Ovary (tissue), 9 donors: Measurements from ENCODE around the gene GFRA1. TPM values are rescaled to one million over a fixed set of nuclear protein-coding genes. Genes with fewer than 3 reads are reported as not detected.

ENCODE experiments used
- DNase-seq, 5 donors: peaks; one replicate each; pipeline ENCODE4 v3.0.0-alpha.2; 2019 to 2020
- H3K27ac ChIP-seq, 2 donors: fragments of 200-600 bp; one replicate each; pipeline versions ENCODE4 v1.5.1 to v1.8.0; 2019 to 2022
- H3K27me3 ChIP-seq: fragments of 200-600 bp; one replicate; pipeline ENCODE4 v1.8.0; 2022
- H3K36me3 ChIP-seq: fragments of 200-600 bp; sonication (generic); one replicate; pipeline ENCODE4 v1.5.1; 2019
- H3K4me1 ChIP-seq: one replicate; pipeline ENCODE4 v1.8.1; 2013; ENCODE audit warnings: mild to moderate bottlenecking, moderate library complexity; ENCODE audit not compliant: insufficient read depth
- H3K4me3 ChIP-seq: fragments of 200-600 bp; sonication (generic); one replicate; pipeline ENCODE4 v1.5.1; 2017
- H3K9me3 ChIP-seq, 2 donors: fragments of 200-600 bp in 1 of 2; sonication (generic) in 1 of 2; one replicate each; pipeline versions ENCODE4 v1.5.1 to v1.8.1; 2013 to 2019; ENCODE audit warnings: mild to moderate bottlenecking in 1 of 2, moderate library complexity in 1 of 2
- CTCF ChIP-seq, 3 donors: fragments of 450-650 bp in 2 of 3; fragments of 200-600 bp in 1 of 3; IDR thresholded peaks; one replicate each; pipeline versions ENCODE4 v1.5.1 to v1.8.0; 2016 to 2022; ENCODE audit warnings: antibody characterized with exemption in 3 of 3, mild to moderate bottlenecking in 1 of 3
- EP300 ChIP-seq: sonication (generic); formaldehyde crosslinking; IDR thresholded peaks from one replicate; pipeline ENCODE4 v1.6.1; 2017; ENCODE audit warnings: antibody characterized with exemption
- POLR2A ChIP-seq: fragments of 450-650 bp; IDR thresholded peaks from one replicate; pipeline ENCODE4 v1.6.1; 2017; ENCODE audit warnings: antibody characterized with exemption, mild to moderate bottlenecking, moderate library complexity
- WGBS, 3 donors: extraction: QIAGEN DNeasy Blood & Tissue Kit in 1 of 3; methylation state at CpG; one replicate each; pipeline versions ENCODE4 v1.1.5 to v1.1.7; 2013 to 2017; 5-methylcytosine and 5-hydroxymethylcytosine counted together
- intact Hi-C, 4 donors: fragments of 100-400 bp; cut with DNase I; formaldehyde crosslinking; loops; one replicate each; pipeline versions ENCODE4 v1.11.0 to v1.15.1; 2022 to 2023
- polyA plus RNA-seq, 2 donors: library from polyadenylated mRNA; stranded (reverse); fragments of 200-250 nt in 1 of 2; fragments of 350-450 nt in 1 of 2; fragmentation: Illumina TruSeq in 1 of 2; extraction: RNeasy Lipid Tissue Mini Kit (QIAGEN cat#74804) in 1 of 2; gene quantifications; one replicate each; pipeline ENCODE4 v1.2.3, GENCODE V29; 2013 to 2014
- total RNA-seq, 7 donors: library from RNA; depleted of rRNA in 2 of 7; stranded (reverse); fragments of >200 nt in 2 of 7; fragmentation: NEBNext Ultra II Directional in 3 of 7; extraction: Animal tissue kit (Norgen Biotek cat#: 25700) in 3 of 7; gene quantifications; one replicate each; pipeline versions ENCODE4 v1.1.0 to v1.2.4, GENCODE V29; 2016 to 2023
- donor health status: DM: no; HTN: no; CAD: no; lungs with moderate emphysema.
- donor health status: DM: no; HTN: no; CAD: no.
- donor health status: Bipolar disorder and iron deficiency.
- donor health status: DM: yes; HTN: yes; CAD: no.
- donor health status: DM: no; HTN: no; CAD: no.
- donor health status: DM: yes; HTN: yes; CAD: no.

The GFRA1 gene
- total and polyA plus RNA-seq, 9 donors = 3.1 to 28.4 (median 11.8) TPM

GRCh38 chr10:116007256-116007891 is 265.6 kb downstream of the GFRA1 start:
- DNase-seq = no peak
- H3K4me3 ChIP-seq = no peak overlapping the region
- H3K27ac ChIP-seq = no peak overlapping the region
- H3K4me1 ChIP-seq = no peaks in the 10 kb centered on the region
- no peaks in the 10 kb centered on the region for H3K9me3 ChIP-seq
- intact Hi-C loops = no loop called here
- TF ChIP-seq POLR2A (no peak), CTCF (IDR thresholded peaks at IDR 0.05) (no peak), EP300 (no peak)
- H3K27me3 ChIP-seq = no peaks in the 10 kb centered on the region
- H3K36me3 ChIP-seq = no peaks in the 10 kb centered on the region
- WGBS, 3 donors = 69 to 76% (median 73%) methylated on average over 9 of the region's 9 CpGs

Other genes with a start within 250 kb of the GFRA1 start
- gene CCDC172, start 51.2 kb upstream of the GFRA1 start, total RNA-seq = not detected
- not detected for gene CCDC172, start 51.2 kb upstream of the GFRA1 start, polyA plus RNA-seq
- not detected for gene PNLIPRP3, start 154.6 kb upstream of the GFRA1 start, total RNA-seq
- gene PNLIPRP3, start 154.6 kb upstream of the GFRA1 start, polyA plus RNA-seq = not detected